ENCODE results near the gene CFAP74.

CFAP74 gene, protein sequence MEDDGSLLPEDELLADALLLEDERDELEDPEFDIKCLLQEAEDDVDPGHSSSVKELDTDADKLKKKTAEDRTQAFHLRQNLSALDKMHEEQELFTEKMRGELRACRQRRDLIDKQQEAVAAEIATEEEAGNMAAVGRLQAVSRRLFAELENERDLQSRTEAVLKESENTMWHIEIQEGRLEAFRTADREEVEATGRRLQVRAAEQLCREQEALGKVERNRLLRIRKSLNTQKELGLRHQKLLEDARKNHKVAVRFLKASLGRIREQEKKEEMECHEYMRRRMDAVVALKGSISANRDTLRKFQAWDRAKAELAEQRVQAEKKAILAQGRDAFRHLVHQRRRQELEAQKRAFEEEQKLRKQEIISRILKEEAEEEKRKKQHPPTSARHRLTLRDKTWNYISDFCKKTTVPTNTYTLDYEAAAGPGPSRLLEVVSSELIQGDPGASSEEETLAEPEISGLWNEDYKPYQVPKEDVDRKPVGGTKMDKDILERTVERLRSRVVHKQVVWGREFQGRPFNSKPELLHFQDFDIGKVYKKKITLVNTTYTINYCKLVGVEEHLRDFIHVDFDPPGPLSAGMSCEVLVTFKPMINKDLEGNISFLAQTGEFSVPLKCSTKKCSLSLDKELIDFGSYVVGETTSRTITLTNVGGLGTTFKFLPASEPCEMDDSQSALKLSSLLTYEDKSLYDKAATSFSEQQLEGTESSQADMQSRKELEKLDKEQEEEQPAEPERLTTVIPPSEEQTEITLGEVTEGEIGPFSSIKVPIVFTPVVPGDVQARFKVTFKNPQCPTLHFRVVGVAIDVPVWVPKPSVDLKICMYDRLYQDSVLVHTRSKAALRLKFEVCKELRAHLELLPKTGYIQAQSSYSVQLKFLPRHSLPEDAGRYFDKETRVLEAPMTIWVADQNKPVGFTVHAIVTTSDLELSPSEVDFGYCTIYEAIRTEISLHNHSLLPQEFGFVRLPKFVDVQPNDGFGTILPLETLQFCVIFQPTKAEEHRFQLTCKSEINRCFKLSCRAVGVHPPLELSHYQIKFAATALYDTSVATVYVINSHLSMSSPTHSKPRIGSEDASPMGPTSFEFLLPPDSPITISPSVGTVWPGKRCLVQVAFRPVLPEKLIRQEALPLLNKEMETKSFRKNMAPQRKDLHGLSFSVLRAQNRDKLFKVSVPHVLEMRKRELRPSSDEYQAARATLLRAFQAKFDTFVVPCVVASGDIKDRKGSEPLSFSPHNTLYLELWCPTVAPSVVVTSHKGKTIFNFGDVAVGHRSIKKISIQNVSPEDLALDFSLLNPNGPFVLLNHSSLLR (N-terminal part only)

DNA sequence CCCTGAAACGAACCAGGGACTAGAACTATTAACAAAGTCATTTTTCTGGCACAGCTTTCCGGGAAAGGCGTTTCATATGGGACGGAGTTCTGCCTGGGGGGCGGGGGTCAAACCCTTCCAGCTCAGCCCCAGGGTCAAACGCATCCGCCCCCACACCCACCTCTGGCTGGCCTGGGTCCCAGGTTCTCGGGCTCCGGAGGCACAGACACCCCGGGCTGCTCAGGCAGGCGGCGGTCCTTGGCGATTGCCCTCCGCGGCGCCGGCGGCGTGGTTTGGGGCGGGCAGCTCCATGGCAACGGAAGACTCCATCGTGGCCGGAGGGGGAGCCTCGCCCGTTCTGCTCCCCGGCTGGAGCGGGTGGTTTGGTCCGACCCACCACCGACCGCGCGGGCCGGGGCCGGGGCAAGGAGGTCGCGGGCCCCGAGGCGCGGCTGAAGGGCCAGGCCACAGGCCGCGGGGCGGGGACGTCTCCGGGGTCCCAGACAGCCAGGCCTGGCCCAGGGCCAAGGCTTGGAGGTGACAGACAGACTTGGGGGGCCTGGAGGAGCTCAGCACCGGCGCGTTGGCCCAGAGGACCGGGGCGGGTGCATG lies at the start of gene CFAP74:
TSS of gene CFAP74 (minus strand) at position 246 of the 591 bp plus-strand sequence. CDS start 12,830 bp downstream, outside the sequence.
- DNase-seq, result no peak

DNA sequence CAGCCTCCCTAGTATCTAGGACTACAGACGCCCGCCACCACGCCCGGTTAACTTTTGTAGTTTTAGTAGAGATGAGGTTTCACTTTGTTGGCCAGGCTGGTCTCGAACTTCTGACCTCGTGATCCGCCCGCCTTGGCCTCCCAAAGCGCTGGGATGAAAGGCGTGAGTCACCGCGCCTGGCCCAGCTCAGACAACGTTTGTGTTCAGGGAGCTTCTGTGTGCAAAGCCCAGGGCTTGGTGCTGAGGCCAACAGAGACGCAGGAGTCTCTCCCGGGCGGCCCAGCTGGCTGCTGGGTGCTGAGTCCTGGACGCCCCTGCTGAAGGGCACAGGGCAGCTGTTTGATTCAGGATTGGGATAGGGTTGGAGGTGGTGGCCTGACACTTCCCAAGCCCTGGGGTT lies 49.6 kb upstream of the CFAP74 start:
- DNase-seq, result no peak

DNA sequence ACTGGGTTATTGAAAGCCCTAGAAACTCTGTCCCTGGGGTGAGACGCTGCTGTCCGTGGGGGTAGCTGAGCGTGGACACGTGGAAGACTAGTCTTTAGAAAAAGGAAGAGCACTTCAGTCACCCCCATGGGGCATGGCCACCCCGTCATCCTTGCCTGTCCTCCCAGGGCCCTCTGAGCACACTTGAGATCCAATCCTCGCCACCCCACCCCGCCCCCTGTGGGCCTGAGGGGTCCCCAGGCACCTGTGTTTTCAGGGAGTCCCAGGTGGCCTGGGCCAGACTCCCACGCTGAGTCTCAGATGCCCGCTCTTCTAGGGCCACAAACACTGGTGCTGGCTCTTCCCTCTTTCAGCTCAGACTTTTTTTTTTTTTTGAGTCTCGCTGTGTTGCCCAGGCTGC lies 49.2 kb upstream of the CFAP74 start:
- no peak for DNase-seq

DNA sequence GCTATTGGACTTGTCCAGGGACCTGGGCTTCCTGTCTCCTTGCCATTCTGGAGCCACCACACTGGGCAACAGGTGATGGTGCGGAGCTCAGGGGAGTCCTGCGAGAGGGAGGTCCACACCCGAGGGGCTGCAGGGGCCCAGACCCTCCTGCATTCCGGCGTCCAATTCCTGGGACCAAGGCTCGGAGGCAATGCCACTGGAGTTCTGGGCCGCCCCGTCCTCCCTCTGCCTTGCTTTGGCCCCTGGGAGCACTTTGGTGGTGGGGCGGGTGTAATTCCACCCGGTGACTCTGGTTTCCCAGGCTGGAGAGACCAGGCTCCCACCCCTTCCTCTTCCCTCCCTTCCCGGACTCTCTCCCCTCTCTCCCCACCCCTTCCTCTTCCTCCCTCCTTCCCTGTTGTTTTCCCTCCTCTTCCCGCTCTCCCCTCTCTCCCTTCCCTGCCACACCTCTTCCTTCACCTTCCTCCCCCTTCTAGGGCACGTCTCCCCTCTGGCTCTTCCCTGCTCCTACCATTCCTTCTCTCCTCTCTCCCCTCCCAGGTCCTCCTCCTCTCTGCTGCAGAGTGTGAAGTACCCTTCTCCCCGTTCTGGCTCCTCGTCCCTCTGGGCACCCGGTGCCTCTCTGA lies 48.6 kb upstream of the CFAP74 start:
- no peak for DNase-seq

DNA sequence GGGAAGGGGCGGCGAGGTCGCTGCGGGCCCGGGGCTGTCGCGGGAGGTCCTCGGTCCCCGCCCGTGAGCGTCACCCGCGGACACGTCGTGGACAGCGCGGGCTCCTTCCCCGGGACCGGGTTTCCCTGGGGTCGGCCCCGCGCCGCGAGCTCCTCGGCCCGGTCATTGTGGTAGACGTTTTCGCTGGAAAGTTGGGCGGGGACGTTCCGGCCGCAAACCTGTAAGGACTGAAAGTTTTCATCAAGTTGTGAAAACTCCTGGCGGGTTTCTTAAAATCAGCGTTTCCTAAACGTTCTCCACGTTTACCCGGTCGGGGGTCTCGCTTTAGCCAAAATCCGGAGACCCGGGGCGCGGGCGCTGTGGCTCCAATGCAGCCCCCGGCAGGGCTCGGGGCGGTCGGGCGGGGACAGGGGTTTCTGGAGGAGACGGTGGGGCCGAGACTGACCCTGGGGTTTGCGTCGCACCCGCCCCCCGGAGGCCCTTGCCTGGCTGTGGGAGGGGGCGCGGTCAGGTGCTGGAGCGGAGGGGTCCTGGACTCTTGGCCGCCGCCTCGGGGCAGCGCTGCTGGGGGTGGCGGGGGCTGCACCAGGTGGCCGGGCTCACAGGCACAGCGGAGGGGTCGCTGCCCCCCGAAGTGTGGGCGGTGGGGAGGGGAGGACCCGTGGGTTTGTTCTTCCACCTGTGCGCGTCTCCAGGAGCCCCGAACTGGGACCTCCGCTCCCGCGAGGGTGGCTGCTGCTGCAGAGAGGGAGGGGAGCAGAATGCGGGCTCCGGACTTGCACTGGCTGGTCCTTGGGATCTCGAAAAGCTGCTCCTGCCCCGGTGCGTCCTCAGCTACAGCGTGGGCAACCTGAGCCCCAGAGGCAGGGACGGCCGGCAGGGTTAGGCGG lies 47.5 kb upstream of the CFAP74 start:
- DNase-seq, result no peak

DNA sequence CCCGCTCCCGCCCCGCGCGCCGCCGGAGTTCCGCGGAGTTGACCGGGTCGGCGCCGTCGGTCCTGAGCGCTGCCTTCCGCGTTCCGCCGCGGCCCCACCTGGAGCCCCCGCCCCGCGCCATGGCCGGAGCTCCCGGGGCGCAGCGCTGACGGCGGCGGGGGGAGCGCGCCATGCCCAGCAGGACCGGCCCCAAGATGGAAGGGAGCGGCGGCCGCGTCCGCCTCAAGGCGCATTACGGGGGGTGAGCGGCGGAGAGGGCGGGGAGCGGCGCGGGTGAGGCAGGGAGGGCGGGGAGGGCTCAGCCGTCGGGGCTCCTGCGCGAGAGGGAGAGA lies 46.8 kb upstream of the CFAP74 start:
- no peak for DNase-seq

DNA sequence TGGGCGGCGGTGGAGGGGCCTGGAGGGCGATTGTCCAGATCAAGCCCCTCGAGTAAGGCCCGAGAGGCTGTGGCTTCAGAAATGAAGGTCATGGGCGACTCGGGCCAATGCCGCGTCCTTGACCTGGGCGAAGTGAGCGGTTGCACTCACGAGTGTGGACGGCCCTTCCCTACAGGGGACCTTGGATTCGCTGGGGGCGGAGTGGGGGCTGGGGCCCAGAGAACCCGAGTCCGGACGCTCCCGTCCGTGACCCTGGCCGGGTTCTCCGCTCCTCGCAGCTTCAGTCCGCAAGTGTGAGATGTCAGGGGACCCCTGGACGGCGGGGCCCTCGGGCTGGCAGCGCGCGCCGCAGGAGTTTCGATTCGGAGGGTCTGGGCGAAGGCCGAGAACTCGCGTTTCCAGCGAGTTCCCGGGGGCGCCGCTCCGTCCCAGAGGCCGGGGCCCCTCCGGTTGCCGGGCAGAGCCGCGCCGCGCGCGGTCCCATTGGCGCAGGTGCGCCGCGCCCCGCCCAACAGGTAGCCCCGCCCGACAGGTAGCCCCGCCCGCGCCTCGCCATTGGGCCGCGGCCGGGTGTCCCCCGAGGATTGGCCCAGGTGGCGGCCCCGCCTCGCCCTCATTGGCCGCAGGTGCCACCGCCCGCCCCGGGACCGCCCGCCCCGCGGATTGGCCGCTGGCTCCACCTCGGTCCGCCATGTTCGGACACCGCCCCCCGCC lies 46.3 kb upstream of the CFAP74 start, which contains the start of gene PRKCZ:
TSS of gene PRKCZ (plus strand) at position 694 of the 714 bp plus-strand sequence. CDS start 220 bp downstream, outside the sequence.
- DNase-seq, result peak; percentile 95

DNA sequence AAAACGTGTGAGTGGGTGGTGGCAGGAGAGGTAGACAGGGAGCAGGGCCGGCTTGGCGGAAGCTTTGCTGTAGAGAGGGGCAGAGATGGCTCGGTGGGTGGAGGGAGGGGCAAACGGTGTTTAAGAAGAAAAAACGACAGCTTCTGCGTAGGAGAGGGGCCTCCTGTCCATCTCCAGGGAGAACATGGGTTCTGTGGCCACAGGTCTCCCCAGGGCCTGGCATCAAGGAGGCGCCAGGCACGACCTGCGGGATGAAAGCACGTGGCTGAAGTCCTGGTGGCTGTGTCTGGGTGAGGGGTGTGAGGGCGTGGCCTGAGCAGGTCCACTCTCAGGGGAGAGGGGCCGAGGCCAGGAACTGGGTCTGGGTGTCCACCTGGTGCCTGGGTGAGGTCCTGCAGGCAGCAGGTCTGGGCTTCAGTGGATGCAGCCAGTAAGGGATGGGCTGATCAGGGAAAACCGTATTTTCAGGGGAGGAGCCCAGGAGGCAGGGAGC lies 45.7 kb upstream of the CFAP74 start:
- DNase-seq, result no peak

DNA sequence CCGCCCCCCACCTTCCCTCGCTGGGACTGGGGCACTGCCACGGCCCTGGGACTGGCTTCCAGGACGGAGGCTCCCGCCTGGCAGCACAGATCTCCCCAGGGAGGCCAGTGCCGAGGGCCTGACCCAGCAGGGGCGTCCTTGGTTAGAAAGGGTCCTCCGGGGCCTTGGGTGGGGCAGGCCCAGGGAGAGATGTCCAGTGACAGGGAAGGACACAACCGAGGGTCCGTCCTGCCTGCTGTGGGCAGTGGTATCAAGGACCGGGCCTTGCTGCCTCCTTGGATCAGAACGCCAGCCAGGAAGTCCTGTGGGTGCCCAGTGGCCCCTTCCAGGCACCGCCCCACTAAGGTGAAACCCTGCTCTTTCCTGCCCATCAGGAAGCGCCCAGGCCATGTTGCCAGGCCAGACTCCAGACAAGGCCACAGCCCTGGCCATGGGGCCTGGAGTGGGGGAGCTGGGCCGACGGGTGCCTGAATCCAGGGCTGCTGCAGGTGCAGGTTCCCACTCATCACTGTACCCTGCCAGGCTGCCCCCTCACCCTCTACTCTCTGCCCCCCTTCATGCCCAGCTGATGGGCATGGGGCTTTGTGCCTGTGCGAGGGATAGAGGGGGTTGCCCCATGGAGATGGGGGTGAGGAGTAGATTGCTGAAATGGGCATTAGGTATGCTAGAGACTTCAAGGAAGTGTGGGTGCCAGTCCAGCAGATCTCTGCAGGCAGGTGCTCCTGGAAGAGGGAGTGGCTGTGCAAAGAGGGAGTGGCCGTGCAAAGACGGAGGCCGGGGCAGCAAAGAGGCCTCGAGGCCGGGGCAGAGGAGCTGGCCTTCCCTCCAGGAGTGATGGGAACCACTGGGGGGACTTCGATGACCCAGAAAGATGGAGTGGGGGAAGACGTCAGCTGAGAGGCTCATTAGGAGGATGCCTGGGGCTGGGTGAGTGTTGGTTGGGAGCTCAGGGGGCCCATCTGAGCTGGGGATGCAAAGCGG lies 44.5 kb upstream of the CFAP74 start:
- DNase-seq, result no peak

DNA sequence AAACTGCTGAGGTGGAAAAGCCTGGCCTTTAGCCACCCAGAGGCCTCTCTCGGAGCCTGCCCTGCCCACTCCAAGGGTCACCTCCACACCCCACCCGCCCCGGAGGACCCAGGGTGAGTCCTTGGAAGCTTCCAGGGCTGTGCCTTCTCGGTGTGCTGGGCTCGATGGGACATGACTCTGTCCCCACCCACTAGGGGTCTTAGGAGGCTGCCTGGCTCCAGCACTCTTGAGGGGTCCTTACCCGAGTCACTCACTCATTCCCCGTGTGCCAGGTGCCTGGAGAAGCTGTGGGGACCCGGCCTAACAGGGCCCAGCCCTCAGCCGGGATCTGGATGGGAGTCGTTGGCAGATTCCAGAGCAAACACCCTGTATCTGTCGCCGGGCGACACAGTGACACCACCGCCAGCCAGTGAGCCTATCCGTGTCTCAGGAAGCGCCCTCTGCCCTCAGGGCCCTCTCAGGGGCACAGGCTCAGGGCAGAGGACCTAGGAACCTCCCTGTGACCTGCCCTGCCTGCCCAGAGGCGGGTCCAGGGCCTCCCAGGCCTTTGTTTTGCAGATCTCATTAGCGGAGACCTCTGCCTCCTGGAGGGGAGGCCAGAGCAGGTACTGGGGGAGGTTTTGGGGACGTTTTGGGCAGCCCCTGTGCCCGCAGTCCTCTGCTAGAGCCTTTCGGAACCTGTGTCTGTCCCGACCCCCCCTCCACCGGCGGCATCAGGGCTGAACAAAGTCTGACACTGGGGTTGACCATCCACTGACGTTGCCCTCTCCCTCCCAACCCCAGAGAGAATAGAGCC lies 43.6 kb upstream of the CFAP74 start:
- no peak for DNase-seq

DNA sequence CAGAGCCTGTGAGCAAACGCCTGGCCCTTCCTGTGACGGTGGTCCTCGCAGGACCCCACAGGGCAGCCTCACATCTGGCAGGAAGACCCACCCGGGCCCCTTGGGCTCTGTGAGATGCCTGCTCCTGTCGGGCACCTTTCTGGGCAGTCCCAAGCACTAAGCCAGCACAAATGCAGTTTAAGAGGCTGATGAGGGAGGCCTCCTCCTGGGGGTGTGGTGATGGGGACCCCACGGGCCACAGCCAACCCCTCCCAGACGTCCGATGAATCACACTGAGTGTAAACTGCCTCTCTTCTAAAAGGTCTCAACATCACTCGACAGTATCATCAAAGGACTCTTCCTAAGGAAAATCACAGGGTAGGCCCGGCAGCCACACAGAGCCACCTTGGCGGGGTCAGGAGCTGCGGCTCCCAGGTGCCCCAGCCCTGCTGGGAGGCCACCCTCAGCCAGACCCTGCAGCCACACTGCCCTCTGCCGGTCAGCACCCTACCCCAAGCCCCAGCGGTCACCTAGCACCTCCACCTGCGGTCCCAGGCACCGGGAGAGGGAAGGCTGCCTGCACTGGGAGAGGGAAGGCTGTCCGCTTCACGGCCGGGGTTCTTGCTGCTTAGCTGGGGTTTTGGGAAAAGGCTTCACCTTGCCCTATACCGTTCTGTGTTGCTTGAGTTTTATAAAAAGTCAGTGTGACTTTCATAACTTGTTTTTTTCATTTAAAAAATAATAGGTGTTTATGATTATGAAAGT lies 42.8 kb upstream of the CFAP74 start:
- peak; percentile 45 for DNase-seq

DNA sequence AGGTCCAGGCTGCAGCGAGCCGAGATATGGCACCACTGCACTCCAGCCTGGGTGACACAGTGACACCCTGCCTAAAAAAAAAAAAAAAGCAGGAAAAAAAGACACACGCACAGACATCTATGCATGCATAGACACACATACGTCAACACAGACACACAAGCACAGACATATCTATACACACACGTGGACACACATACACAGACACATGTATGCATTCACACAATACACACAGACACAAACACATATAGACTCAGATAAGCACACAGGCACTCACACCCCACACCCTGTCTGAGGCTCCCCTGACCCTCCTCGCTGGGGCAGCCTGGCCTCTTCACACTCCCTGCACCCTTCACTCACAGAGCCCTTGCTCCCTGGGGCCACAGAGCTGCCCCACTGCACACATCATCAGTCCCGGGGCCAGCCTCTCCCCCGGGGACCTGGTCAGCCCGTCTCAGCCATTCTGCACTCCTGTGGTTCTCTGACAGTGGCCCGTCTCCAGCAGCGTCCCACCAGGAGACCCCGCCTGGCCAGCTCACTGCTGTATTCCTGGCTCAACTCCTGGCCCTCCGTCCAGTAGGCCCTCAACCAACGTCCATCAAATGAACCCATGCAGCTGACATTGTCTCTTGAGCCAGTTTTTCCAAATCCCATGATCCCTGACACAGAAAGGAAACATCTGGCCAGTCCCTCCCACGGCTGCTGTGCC lies 42.0 kb upstream of the CFAP74 start:
- no peak for DNase-seq

DNA sequence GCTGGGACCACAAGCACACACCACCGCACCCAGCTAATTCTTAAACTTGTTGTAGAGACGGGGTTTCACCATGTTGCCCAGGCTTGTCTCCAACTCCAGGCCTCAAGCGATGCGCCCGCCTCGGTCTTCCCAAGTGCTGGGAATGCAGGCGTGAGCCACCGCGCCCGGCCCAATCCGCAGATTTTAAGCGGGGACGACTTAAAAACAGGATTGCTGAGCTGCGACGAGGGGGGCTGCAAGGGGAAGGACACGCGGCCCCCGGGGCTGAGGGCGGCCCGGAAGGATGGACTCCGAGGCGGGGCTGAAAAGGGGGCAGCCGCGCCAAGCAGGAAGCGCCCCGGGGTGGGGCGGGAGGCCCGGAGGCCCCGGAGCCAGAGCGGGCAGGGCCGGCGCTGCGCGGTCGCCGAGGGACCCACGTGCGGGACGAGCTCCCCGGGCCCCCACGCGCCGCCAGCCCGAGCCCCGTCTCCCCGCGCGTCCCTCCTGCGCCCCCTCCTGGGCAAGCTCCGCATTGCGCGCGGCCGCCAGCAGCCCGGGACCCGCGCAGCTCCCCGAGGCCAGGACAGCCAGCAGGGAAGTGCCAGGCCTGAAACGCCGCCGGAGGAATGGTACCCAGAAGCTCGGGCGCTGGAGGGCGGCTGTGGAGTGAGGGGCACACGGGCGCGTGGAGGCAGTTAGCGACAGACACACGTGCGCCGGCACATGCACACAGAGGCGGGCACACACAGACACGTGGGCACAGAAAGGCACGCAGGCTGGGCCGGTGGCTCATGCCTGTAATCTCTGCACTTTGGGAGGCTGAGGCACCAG lies 41.1 kb upstream of the CFAP74 start:
- peak; percentile 82 for DNase-seq

DNA sequence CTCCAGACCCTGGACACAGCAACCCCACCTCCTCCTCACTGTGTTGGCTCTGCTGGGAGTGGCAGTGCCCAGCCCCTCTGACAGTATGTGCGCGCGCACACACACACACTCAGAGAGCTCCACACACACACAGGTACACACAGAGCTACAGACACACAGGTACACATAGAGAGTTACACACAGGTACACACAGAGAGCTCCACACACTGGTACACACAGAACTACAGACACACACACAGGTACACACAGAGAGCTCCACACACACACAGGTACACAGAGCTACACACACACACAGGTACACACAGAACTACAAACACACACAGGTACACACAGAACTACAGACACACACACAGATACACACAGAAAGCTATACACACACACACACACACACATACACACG lies 40.3 kb upstream of the CFAP74 start:
- no peak for DNase-seq
